Pancreas (tissue), 10 donors: Measurements from ENCODE around the gene PPP2R5A. TPM values are rescaled to one million over a fixed set of nuclear protein-coding genes. Genes with fewer than 3 reads are reported as not detected.

Experiments
- ATAC-seq, 4 donors: fragments of 200-7000 bp; cut with Tn5 transposase; one replicate each; pipeline versions ENCODE4 v1.8.0 to v1.9.1; 2020; ENCODE audit warnings: mild to moderate bottlenecking in 4 of 4, moderate library complexity in 4 of 4
- DNase-seq, 6 donors: peaks; one replicate each; pipeline ENCODE4 v3.0.0-alpha.2; 2020
- FAIRE-seq: peaks from 2 replicates; lab custom pipeline; 2012; peaks lifted over from hg19 to GRCh38; lab: Jason Lieb, UNC
- H3K27ac ChIP-seq, 4 donors: fragments of 200-600 bp; sonication (generic); 1 replicate in 3 of 4; 2 replicates in 1 of 4; pipeline versions ENCODE4 v1.5.0 to v1.8.0; 2020
- H3K27me3 ChIP-seq, 4 donors: fragments of 200-600 bp; one replicate each; pipeline ENCODE4 v1.8.0; 2021
- H3K36me3 ChIP-seq, 3 donors: fragments of 200-600 bp; sonication (generic) in 1 of 3; one replicate each; pipeline versions ENCODE4 v1.5.0 to v1.8.0; 2020 to 2021
- H3K4me1 ChIP-seq, 3 donors: fragments of 200-600 bp; one replicate each; pipeline ENCODE4 v1.8.0; 2021
- H3K4me3 ChIP-seq, 4 donors: fragments of 200-600 bp; sonication (generic) in 2 of 4; one replicate each; pipeline versions ENCODE4 v1.5.0 to v1.8.0; 2020 to 2021
- H3K9me3 ChIP-seq, 4 donors: fragments of 200-600 bp; one replicate each; pipeline ENCODE4 v1.8.0; 2021
- CTCF ChIP-seq, 4 donors: fragments of 200-600 bp; sonication (generic) in 3 of 4; IDR thresholded peaks; one replicate each; pipeline versions ENCODE4 v1.5.0 to v1.8.0; 2021; ENCODE audit warnings: antibody characterized with exemption in 4 of 4
- WGBS, 2 donors: extraction: QIAGEN DNeasy Blood & Tissue Kit; methylation state at CpG; one replicate each; pipeline ENCODE4 v1.1.7; 2013; 5-methylcytosine and 5-hydroxymethylcytosine counted together
- intact Hi-C, 3 donors: fragments of 100-400 bp; cut with DNase I; formaldehyde crosslinking; loops; one replicate each; pipeline versions ENCODE4 v1.11.1 to v1.14.2; 2022
- polyA plus RNA-seq, 2 donors: library from polyadenylated mRNA; stranded (reverse); fragments of 200-250 nt; gene quantifications; one replicate each; pipeline ENCODE4 v1.2.3, GENCODE V29; 2013
- total RNA-seq, 6 donors: library from RNA; stranded (reverse); fragmentation: NEBNext Ultra II Directional in 4 of 6; extraction: Animal tissue kit (Norgen Biotek cat#: 25700) in 4 of 6; gene quantifications; one replicate each; pipeline versions ENCODE4 v1.2.1 to v1.2.4, GENCODE V29; 2021 to 2023
- donor health status: healthy with polysubstance abuse.
- donor health status: DM: no; HTN: no; CAD: no; lungs with moderate emphysema.
- donor health status: DM: no; HTN: no; CAD: no.
- donor health status: control.
- donor health status: control.
- donor health status: Bipolar disorder and iron deficiency.
- donor health status: DM: yes; HTN: yes; CAD: no.
- donor health status: DM: no; HTN: no; CAD: no.
- donor health status: DM: no; HTN: no; CAD: no.
- donor health status: DM: yes; HTN: yes; CAD: no.

PPP2R5A gene
- total and polyA plus RNA-seq, 8 donors: 14.4 to 30.5 (median 22.0) TPM

- no peak for DNase-seq
- Histone ChIP-seq H3K27ac (no peak overlapping the region), H3K4me3 (no peak overlapping the region), H3K4me1 (peaks cover 3 to 8% (median 6%) of the 10 kb centered on the region in 3 donors), H3K27me3 (no peaks in the 10 kb centered on the region), H3K36me3 (no peaks in the 10 kb centered on the region), H3K9me3 (no peaks in the 10 kb centered on the region)
- intact Hi-C loops: no loop called here
- ATAC-seq: peak in 1 of 4 donors; percentile 15
- TF ChIP-seq CTCF (IDR thresholded peaks at IDR 0.05): no peak
- FAIRE-seq: no peak
- whole genome bisulfite sequencing, 2 donors: 97% methylated on average over 1 of the region's 1 CpG
These were observed 28.8 kb upstream of the PPP2R5A start for GRCh38 chr1:212256369-212256768.

DNA sequence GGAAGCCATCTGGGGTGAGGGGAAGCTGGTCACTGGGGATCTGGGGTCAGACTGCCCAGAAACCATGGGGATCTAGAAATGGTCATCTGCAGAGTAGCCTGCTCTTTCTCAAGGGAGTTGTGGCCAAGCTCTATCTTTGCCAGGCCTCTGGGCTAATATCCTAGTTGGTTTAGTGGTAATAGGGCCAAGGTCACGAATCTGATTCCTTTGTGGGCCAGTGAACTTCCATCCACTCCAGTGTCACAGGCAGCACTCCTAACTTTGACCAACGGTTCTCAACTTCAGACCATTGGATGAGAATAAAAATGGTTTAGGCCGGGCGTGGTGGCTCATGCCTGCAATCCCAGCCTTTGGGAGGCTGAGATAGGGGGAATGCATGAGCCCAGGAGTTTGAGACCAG lies 28.1 kb upstream of the PPP2R5A start:
- ATAC-seq (no peak), DNase-seq (no peak), FAIRE-seq (no peak)
- H3K4me3 ChIP-seq: no peak overlapping the region
- no peaks in the 10 kb centered on the region for H3K27me3 ChIP-seq
- H3K27ac ChIP-seq: no peak overlapping the region
- TF ChIP-seq CTCF (IDR thresholded peaks at IDR 0.05): no peak
- intact Hi-C loops: no loop called here
- 56 to 64% methylated on average over 4 of the region's 4 CpGs for WGBS, 2 donors
- H3K9me3 ChIP-seq: no peaks in the 10 kb centered on the region
- H3K36me3 ChIP-seq: no peaks in the 10 kb centered on the region
- H3K4me1 ChIP-seq: peaks cover 8 to 15% (median 12%) of the 10 kb centered on the region in 3 donors

- WGBS, 2 donors: 86 to 87% methylated on average over 5 of the region's 5 CpGs
- Histone ChIP-seq H3K4me3 (no peak overlapping the region), H3K36me3 (no peaks in the 10 kb centered on the region), H3K27me3 (no peaks in the 10 kb centered on the region), H3K9me3 (no peaks in the 10 kb centered on the region), H3K4me1 (peaks cover 8 to 15% (median 12%) of the 10 kb centered on the region in 3 donors), H3K27ac (peak overlapping the region; percentile 57 to 84 (median 60))
- no peak for DNase-seq
- intact Hi-C loops: no loop called here
- no peak for FAIRE-seq
- TF ChIP-seq CTCF (IDR thresholded peaks at IDR 0.05): no peak
- ATAC-seq: no peak
These were observed 25.3 kb upstream of the PPP2R5A start for GRCh38 chr1:212259693-212260480.

GRCh38 chr1:212260557-212261355 lies 24.5 kb upstream of the PPP2R5A start:
- H3K27ac ChIP-seq: peak overlapping the region; percentile 57 to 84 (median 60)
- peak in 2 of 6 donors; percentile 44 to 45 for DNase-seq
- peaks cover 8 to 15% (median 12%) of the 10 kb centered on the region in 3 donors for H3K4me1 ChIP-seq
- intact Hi-C loops: no loop called here
- no peaks in the 10 kb centered on the region for H3K36me3 ChIP-seq
- no peak for FAIRE-seq
- no peak overlapping the region for H3K4me3 ChIP-seq
- ATAC-seq: peak; percentile 83 to 89 (median 88)
- H3K9me3 ChIP-seq: no peaks in the 10 kb centered on the region
- no peaks in the 10 kb centered on the region for H3K27me3 ChIP-seq
- no peak for TF ChIP-seq CTCF (IDR thresholded peaks at IDR 0.05)
- 54 to 67% methylated on average over 3 of the region's 3 CpGs for WGBS, 2 donors
